T-helper 17 cell (primary cell): ENCODE data around the gene MMP12. TPM values are rescaled to one million over a fixed set of nuclear protein-coding genes. Genes with fewer than 3 reads are reported as not detected.
A peak's percentile ranks its signal among the peaks of the same experiment; 100 is the strongest.
"Not testable (repeated sequence)": the region's sequence is repeated elsewhere in the genome, so short reads cannot be mapped to it uniquely, and the experiment has no call there.

Source experiments
- ATAC-seq: fragments of 150-1000 bp; cut with Tn5 transposase; 2 replicates; pipeline ENCODE4 v1.10.0; 2021; ENCODE audit warnings: mild to moderate bottlenecking, moderate library complexity
- DNase-seq, 3 donors: peaks; one replicate each; pipeline versions ENCODE4 v3.0.0 to v3.0.0-alpha.2; 2020 to 2021
- H3K9me3 ChIP-seq: one replicate; pipeline ENCODE4 v1.7.0; 2013; ENCODE audit warnings: low read length, mild to moderate bottlenecking; ENCODE audit not compliant: control insufficient read depth, poor library complexity, severe bottlenecking
- H3K27ac Mint-ChIP-seq: one replicate; pipeline ENCODE4 v1.8.0; 2022; ENCODE audit warnings: mild to moderate bottlenecking, moderate library complexity, mixed read lengths
- H3K27me3 Mint-ChIP-seq: one replicate; pipeline ENCODE4 v1.8.0; 2022; ENCODE audit warnings: mixed read lengths
- H3K36me3 Mint-ChIP-seq: one replicate; pipeline ENCODE4 v1.8.0; 2022; ENCODE audit warnings: low read depth, mixed read lengths
- H3K4me1 Mint-ChIP-seq: one replicate; pipeline ENCODE4 v1.8.0; 2022; ENCODE audit warnings: mild to moderate bottlenecking, mixed read lengths
- H3K4me3 Mint-ChIP-seq: one replicate; pipeline ENCODE4 v1.8.0; 2022; ENCODE audit warnings: mild to moderate bottlenecking, moderate library complexity, mixed read lengths
- total RNA-seq, 4 donors: library from RNA in 2 of 4; stranded (reverse) in 2 of 4; gene quantifications; one replicate each; pipeline ENCODE4 v1.2.3 and lab custom pipeline; 2022 to 2026

MMP12 gene
- total RNA-seq (not detected), total RNA-seq (lab: John Stamatoyannopoulos, UW) (0 reads per million in 2 donors)

DNA sequence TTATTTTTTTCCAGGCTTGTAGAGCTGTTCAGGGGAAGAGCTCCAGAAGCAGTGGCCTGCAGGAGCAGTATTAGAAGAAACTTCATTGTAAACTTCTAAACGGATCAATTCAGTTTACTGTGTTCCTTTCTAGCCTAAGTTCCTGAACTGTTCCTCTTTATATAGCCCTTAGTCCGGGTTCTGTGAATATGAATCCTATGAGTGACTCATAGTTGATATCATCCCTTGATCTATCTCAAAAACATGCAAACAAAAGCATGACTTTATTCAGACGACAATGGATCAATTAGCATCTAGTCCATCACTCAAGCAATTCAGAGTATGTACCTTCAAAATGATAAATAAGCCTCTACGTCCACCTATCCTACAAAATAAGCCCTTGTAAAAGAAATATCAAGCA is at the start of gene MMP12:
MMP12 (minus strand) TSS at position 131 of the 400 bp plus-strand sequence; CDS start at position 86, 45 bp downstream.
- no peaks in the 10 kb centered on the region for H3K9me3 ChIP-seq
- Mint-ChIP-seq H3K27me3 (peaks cover 36% of the 10 kb centered on the region), H3K36me3 (no peaks in the 10 kb centered on the region), H3K4me3 (no peak within 1 kb of the TSS), H3K4me1 (no peaks in the 10 kb centered on the region), H3K27ac (no peak within 1 kb of the TSS)
- DNase-seq, result no peak
- no peak for ATAC-seq

DNA sequence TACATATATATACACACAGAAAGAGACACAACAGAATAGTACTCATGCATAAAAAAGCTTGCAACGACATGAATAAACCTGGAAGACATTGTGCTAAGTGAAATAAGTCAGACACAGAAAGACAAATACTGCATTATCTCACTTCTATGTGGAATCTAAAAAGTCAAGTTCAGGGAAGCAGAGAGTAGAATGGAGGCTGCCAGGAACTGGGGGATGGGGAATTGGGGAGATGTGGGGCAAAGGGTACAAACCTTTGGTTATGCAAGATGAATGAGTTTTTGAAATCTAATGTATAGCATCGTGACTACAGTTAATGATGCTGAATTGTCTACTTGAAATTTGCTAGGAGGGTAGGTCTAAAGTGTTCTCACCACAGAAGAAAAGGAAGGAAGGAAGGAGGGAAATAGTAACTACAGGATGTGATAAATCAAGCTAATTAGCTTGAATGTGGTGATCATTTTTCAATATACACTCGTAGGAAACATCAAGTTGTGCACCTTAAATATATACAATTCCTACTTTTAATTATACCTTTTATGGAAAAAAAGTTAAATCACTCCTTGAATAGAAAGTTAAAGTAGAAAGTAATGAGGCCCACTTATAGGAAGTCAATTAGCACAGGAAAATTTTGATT is 46.9 kb upstream of the MMP12 start:
- Mint-ChIP-seq H3K27ac (no peak overlapping the region), H3K27me3 (peaks cover 39% of the 10 kb centered on the region), H3K4me1 (peaks cover 8% of the 10 kb centered on the region), H3K4me3 (no peak overlapping the region), H3K36me3 (no peaks in the 10 kb centered on the region)
- ATAC-seq (no peak), DNase-seq (no peak)
- H3K9me3 ChIP-seq, result no peaks in the 10 kb centered on the region

DNA sequence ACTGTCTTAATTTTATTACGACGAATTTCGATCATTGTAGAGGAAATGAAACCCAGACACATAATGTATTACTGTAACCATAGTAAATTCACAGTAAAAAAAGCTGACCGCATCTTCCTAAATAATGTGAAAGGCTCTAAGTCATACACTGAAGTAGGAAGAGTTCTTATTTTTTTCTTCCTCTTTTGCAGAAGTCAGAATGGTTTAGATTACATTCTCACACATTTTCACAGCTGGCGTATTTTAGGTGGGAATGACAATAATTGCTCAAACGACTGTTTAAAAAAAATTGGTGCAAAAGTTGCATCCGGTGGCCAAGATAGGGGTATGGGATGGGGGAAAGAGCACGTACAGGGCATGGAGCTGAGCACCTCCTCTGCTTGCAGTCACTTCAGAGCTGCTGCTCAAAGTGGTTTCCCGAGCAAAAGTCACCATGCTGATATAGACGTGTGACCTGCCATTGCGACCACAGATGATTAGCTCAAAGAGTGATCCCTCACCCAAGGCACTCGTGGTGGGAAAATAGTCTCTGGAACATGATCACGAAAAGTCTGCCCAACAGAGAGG is 45.4 kb upstream of the MMP12 start:
- Mint-ChIP-seq H3K36me3 (no peaks in the 10 kb centered on the region), H3K27ac (no peak overlapping the region), H3K27me3 (peaks cover 49% of the 10 kb centered on the region), H3K4me1 (peaks cover 8% of the 10 kb centered on the region), H3K4me3 (no peak overlapping the region)
- no peaks in the 10 kb centered on the region for H3K9me3 ChIP-seq
- ATAC-seq (peak; percentile 39), DNase-seq (no peak)

DNA sequence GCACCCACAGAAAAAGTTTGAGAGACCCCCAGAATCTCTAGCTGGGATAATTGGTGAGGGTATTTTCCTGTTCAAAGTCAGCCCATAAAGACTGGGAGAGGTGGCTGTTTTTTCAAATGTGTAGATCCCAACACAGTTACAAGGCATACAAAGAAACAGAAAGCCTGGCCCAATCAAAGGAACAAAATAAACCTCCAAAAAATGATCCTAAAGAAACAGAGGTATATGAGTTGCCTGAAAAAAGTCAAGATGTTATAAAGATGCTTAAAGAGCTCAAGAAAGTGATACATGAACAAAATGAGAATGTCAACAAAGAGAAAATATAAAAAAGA is 40.2 kb upstream of the MMP12 start:
- H3K27me3 Mint-ChIP-seq, result peaks cover 41% of the 10 kb centered on the region
- H3K36me3 Mint-ChIP-seq, result no peaks in the 10 kb centered on the region
- no peak for DNase-seq
- H3K27ac Mint-ChIP-seq, result no peak overlapping the region
- peaks cover under 1% of the 10 kb centered on the region for H3K4me1 Mint-ChIP-seq
- ATAC-seq, result no peak
- H3K4me3 Mint-ChIP-seq, result no peak overlapping the region
- H3K9me3 ChIP-seq, result no peaks in the 10 kb centered on the region

DNA sequence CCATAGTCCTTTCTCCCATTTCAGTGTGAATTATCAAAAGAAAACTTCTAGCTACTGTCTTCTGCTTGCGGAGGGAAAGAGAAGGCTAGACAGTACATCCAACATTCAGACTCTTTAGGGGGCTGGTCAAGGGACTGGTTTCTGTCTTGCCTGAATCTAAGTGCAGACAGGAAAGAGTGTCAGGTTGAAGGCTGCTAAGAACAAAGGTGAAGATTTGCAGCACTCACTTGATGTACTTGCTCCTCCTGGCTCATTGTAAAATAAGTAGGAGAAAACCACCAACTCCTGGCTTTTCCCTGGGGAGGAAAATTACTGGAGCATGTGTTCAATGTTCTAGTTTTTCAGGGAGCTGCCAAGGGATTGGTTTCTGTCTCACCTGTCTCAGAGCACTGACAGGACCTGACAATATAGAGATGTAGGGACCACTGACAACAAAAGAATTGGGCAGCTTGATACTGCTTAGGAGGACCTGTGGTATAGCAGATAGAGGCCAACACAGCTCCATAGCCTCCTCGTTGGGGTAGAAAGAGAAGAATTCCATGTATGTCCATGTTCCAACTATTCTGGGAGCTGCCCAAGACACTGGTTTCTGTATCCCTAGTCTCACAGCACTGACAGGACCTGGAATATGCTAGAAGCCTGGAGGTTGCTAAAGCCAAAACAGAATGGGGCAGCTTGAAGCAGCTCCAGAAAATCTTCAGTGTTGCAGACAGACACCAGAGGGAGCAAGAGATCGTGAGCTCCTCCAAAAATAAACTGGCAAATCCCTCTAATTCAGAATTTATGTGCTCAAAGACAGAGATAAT is 39.7 kb upstream of the MMP12 start:
- no peaks in the 10 kb centered on the region for H3K4me1 Mint-ChIP-seq
- H3K27ac Mint-ChIP-seq, result no peak overlapping the region
- ATAC-seq, result no peak
- H3K36me3 Mint-ChIP-seq, result no peaks in the 10 kb centered on the region
- H3K27me3 Mint-ChIP-seq, result peaks cover 41% of the 10 kb centered on the region
- H3K4me3 Mint-ChIP-seq, result no peak overlapping the region
- no peak for DNase-seq
- no peaks in the 10 kb centered on the region for H3K9me3 ChIP-seq

DNA sequence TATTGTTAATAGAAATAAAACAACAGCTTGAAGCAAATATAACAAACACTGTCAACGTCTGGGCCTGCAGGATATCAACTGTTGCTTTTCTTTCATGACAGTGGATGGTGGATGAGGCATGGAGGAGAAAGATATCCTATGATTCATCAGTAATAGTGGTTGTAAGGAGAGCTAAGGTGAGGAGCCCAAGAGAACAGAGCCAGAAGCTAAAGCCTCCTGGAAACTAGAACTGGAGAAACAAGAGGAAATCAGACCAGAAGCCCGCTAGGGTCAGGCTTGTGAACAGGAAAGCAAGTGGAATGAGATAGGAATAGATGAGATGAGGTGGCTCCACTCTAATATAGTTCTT is 37.7 kb upstream of the MMP12 start:
- Mint-ChIP-seq H3K27ac (no peak overlapping the region), H3K4me3 (no peak overlapping the region), H3K4me1 (no peaks in the 10 kb centered on the region), H3K27me3 (peaks cover 33% of the 10 kb centered on the region), H3K36me3 (no peaks in the 10 kb centered on the region)
- no peaks in the 10 kb centered on the region for H3K9me3 ChIP-seq
- no peak for DNase-seq
- ATAC-seq, result no peak

DNA sequence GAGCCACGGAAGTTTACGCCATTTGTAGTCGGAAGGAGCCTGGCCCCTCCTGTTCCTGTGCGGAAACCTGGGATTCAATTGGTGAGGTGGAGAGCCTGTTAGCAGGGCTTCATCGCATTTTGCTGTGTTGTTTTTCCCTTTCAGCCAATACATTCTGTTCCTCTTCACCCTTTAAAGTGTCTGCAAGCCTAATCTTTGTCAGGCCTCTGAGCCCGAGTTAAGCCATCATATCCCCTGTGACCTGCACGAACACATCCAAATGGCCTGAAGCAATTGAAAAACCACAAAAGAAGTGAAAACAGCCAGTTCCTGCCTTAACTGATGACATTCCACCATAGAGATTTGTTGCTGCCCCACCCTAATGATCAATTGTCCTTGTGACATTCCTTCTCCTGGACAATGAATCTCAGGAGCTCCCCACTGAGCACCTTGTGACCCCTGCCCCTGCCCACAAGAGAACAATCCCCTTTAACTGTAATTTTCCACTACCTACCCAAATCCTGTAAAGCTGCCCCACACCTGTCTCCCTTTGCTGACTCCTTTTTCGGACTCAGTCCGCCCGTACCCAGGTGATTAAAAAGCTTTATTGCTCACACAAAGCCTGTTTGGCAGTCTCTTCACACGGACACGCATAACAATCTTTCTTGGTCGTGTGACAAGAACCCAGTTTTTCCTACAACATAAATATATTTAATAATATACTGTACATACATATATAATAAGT is 37.1 kb upstream of the MMP12 start:
- H3K9me3 ChIP-seq, result no peaks in the 10 kb centered on the region
- peaks cover 31% of the 10 kb centered on the region for H3K27me3 Mint-ChIP-seq
- ATAC-seq (no peak), DNase-seq (no peak)
- H3K27ac Mint-ChIP-seq, result no peak overlapping the region
- no peaks in the 10 kb centered on the region for H3K4me1 Mint-ChIP-seq
- H3K36me3 Mint-ChIP-seq, result no peaks in the 10 kb centered on the region
- H3K4me3 Mint-ChIP-seq, result no peak overlapping the region

DNA sequence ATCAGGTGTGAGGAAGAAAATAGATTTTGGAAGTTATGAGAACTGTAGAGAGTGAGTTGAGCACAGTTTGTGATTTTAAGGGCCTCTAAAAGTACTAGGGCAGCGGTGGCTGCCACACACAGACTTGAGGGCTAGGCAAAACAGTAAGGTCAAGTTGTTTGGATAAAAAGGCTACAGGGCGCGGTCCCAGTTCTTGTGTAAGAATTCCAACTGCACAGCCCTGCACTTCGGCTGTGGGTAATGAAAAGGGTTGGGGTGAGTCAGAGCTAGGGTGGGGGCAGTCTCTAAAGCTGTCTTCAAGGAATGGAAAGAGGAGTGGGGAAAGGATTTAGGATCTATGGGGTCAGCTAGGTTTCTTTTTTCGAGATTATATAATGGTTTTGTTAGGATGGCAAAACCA is 31.1 kb upstream of the MMP12 start:
- H3K27ac Mint-ChIP-seq, H3K36me3 Mint-ChIP-seq, H3K27me3 Mint-ChIP-seq, H3K9me3 ChIP-seq, H3K4me1 Mint-ChIP-seq, DNase-seq, ATAC-seq, H3K4me3 Mint-ChIP-seq: not testable (repeated sequence)

DNA sequence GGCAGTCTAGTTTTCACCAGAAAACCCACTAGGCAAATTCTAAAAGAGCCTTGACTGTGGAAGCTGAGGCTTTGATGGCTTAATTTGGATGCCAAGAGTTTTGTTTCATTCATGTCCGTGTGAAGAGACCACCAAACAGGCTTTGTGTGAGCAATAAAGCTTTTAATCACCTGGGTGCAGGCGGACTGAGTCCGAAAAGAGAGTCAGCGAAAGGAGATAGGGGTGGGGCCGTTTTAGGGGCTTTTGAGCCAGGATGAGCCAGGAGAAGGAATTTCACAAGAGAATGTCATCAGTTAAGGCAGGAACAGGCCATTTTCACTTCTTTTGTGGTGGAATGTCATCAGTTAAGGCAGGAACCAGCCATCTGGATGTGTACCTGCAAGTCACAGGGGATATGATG is 29.1 kb upstream of the MMP12 start:
- ATAC-seq, H3K27ac Mint-ChIP-seq, H3K9me3 ChIP-seq, H3K36me3 Mint-ChIP-seq, H3K4me1 Mint-ChIP-seq, H3K4me3 Mint-ChIP-seq, DNase-seq: not testable (repeated sequence)
- peaks cover 10% of the 10 kb centered on the region for H3K27me3 Mint-ChIP-seq

DNA sequence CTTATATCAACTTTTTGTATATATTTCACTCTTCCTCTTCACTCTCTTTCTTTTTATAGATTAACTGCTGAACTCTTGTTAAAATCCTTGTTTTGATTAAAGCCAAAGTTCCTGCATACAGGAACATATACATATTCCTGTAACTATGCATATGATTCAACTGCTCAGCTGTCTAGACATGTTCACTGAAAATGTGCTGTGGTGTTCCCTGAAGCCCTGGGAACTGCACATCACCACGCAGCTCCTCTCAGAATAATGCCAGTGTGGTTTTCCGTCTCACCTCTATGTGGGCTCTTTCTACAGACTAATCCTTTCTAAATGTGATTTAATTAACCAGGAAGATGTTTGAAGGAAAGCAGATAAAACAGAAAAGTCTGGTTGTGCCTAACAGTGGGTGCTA is 25.6 kb upstream of the MMP12 start:
- no peaks in the 10 kb centered on the region for H3K9me3 ChIP-seq
- Mint-ChIP-seq H3K27ac (no peak overlapping the region), H3K4me1 (no peaks in the 10 kb centered on the region), H3K36me3 (no peaks in the 10 kb centered on the region), H3K4me3 (no peak overlapping the region), H3K27me3 (peaks cover 6% of the 10 kb centered on the region)
- no peak for ATAC-seq
- no peak for DNase-seq

DNA sequence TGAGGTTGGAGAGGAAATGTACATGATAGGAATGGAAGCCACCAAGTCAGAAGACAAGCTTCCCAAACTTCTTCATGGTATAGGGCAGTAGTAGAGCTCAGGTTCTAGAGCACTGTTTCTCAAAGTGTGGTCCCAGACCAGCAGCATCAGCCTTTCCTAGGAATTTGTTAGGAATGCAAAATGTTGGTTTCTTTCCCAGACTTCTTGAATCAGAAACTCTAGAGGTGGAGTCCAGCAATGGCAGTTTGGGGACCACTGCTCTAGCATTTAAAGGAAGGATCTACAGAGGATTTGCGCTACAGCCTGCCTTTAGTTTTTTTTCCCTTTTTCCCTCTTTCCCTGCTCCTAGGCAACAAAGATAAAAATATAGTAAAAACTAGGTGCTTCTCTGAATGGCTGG is 17.0 kb upstream of the MMP12 start:
- ATAC-seq (no peak), DNase-seq (no peak)
- H3K27me3 Mint-ChIP-seq, result peaks cover 6% of the 10 kb centered on the region
- no peaks in the 10 kb centered on the region for H3K4me1 Mint-ChIP-seq
- no peaks in the 10 kb centered on the region for H3K36me3 Mint-ChIP-seq
- H3K4me3 Mint-ChIP-seq, result no peak overlapping the region
- no peak overlapping the region for H3K27ac Mint-ChIP-seq
- H3K9me3 ChIP-seq, result no peaks in the 10 kb centered on the region

DNA sequence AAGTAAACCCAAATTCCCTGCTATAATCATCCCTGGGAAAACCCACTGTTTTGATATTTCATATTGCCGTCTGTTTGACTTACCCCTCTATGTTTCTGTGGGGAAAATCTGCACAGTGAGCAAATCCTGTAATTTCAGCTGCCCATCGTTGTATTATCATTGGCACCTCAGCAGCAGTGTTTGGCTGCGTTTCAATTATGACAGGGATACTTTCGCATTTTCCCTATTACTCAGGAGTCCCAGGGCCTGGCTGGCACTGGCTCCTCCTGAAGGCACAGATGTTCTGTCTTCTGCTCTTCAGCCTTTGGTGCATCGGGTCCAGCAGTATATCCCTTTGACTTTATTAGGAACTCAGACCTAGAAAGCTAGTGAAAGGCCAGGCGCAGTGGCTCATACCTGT is 12.2 kb upstream of the MMP12 start:
- Mint-ChIP-seq H3K27ac (no peak overlapping the region), H3K27me3 (peaks cover 6% of the 10 kb centered on the region), H3K4me3 (no peak overlapping the region), H3K4me1 (no peaks in the 10 kb centered on the region), H3K36me3 (no peaks in the 10 kb centered on the region)
- H3K9me3 ChIP-seq, result no peaks in the 10 kb centered on the region
- DNase-seq (no peak), ATAC-seq (no peak)

DNA sequence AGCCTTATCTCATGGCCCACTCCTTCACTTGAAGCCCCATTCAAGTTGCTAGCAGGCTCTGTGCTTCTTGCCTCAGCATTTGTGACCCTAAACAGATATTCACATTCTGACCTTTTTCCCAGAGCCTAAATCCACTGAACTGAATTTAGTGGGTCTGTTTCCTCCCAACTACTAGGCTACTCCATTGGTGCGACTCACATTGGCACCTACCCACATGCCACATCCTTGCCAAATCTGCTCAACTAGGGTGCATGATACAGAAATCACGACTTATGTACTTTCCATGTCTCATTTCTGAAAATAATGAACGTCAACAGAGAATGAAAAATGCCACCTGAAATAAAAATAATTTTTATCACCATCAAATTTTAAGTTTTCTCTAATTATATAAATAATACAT is 8.4 kb upstream of the MMP12 start:
- Mint-ChIP-seq H3K27ac (no peak overlapping the region), H3K36me3 (no peaks in the 10 kb centered on the region), H3K4me3 (no peak overlapping the region), H3K27me3 (peaks cover 7% of the 10 kb centered on the region), H3K4me1 (no peaks in the 10 kb centered on the region)
- DNase-seq (no peak), ATAC-seq (no peak)
- no peaks in the 10 kb centered on the region for H3K9me3 ChIP-seq
